ENCODE results near the gene SLC10A6. TPM values are rescaled to one million over a fixed set of nuclear protein-coding genes. Genes with fewer than 3 reads are reported as not detected.

SLC10A6 gene
- total RNA-seq, 1 donor from 2014 or later, result not detected

DNA sequence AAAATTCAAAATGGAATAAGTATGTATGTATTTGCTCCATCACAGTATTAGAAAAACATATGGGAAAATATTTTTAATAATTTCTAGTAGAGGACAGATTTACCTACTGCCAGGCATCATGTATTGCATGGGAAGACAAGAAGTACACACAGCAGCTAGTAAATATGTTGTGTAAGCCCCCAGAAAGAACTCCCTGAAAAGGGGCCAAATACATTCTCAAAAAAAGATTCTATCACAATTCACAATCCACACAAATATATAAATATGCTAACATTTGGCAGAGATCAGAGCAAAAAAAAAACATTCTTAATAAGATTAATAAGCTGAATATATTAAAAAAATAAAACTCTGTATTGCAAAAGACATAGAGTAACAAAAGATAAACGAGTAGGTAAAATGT lies 28.0 kb downstream of the SLC10A6 start:
- peak overlapping the region; percentile 88 for H3K27ac Mint-ChIP-seq
- peaks cover 10% of the 10 kb centered on the region for H3K36me3 Mint-ChIP-seq
- TF ChIP-seq, protein P1, sequence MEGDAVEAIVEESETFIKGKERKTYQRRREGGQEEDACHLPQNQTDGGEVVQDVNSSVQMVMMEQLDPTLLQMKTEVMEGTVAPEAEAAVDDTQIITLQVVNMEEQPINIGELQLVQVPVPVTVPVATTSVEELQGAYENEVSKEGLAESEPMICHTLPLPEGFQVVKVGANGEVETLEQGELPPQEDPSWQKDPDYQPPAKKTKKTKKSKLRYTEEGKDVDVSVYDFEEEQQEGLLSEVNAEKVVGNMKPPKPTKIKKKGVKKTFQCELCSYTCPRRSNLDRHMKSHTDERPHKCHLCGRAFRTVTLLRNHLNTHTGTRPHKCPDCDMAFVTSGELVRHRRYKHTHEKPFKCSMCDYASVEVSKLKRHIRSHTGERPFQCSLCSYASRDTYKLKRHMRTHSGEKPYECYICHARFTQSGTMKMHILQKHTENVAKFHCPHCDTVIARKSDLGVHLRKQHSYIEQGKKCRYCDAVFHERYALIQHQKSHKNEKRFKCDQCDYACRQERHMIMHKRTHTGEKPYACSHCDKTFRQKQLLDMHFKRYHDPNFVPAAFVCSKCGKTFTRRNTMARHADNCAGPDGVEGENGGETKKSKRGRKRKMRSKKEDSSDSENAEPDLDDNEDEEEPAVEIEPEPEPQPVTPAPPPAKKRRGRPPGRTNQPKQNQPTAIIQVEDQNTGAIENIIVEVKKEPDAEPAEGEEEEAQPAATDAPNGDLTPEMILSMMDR (conservative IDR thresholded peaks at IDR 0.05), result no peak
- peaks cover 12% of the 10 kb centered on the region for H3K4me1 Mint-ChIP-seq (ENCODE audit: unreplicated experiment)
- no peaks in the 10 kb centered on the region for H3K9me3 Mint-ChIP-seq
- no peaks in the 10 kb centered on the region for H3K27me3 Mint-ChIP-seq
- H3K4me3 Mint-ChIP-seq, result no peak overlapping the region
- no peak for DNase-seq (ENCODE audit: extremely low spot score, unreplicated experiment)

DNA sequence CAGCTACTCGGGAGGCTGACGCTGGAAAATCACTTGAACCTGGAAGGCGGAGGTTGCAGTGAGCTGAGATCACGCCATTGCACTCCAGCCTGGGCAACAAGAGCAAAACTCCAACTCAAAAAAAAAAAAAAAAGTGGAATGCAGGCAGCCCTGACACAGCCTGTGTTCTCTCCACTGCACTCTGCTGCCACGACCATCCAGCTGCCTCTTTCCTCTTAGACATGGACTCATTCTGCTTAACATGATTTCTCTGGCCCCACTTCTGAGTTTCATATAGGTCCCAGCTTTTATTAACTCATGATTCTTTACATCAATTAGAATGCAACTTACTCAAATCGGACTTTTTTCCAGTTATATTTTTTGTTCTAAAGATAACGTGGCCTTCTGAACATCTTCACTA lies 29.6 kb downstream of the SLC10A6 start:
- DNase-seq (ENCODE audit: extremely low spot score, unreplicated experiment), result no peak
- peaks cover 24% of the 10 kb centered on the region for H3K36me3 Mint-ChIP-seq
- TF ChIP-seq, protein P1 (conservative IDR thresholded peaks at IDR 0.05), result no peak
- no peaks in the 10 kb centered on the region for H3K27me3 Mint-ChIP-seq
- no peak overlapping the region for H3K27ac Mint-ChIP-seq
- H3K9me3 Mint-ChIP-seq, result no peaks in the 10 kb centered on the region
- H3K4me3 Mint-ChIP-seq, result no peak overlapping the region
- H3K4me1 Mint-ChIP-seq (ENCODE audit: unreplicated experiment), result peaks cover 14% of the 10 kb centered on the region

DNA sequence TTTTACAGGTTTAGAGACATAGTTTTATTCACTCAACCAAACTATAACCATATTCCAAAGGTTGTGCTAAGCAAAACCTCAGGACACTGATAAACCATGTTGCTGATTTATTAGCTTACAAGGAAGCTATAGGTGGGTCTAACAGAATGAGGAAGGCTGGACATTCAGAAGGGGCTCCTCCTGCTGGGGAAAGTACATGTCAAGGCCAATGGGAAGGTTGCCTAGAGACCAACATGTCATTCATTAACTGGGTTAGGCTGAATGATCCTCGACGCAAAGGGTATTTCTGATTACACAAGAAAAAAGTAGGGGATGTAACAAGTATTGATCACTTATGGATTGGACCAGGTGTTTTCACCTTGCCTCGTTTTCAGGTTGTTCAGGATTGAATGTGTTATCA lies 30.3 kb downstream of the SLC10A6 start:
- no peaks in the 10 kb centered on the region for H3K27me3 Mint-ChIP-seq
- no peak overlapping the region for H3K4me3 Mint-ChIP-seq
- no peak overlapping the region for H3K27ac Mint-ChIP-seq
- no peaks in the 10 kb centered on the region for H3K9me3 Mint-ChIP-seq
- TF ChIP-seq, protein P1 (conservative IDR thresholded peaks at IDR 0.05), result no peak
- peaks cover 28% of the 10 kb centered on the region for H3K36me3 Mint-ChIP-seq
- H3K4me1 Mint-ChIP-seq (ENCODE audit: unreplicated experiment), result peaks cover 14% of the 10 kb centered on the region
- no peak for DNase-seq (ENCODE audit: extremely low spot score, unreplicated experiment)

- H3K36me3 Mint-ChIP-seq, result peaks cover 28% of the 10 kb centered on the region
- TF ChIP-seq, protein P1 (conservative IDR thresholded peaks at IDR 0.05), result no peak
- no peaks in the 10 kb centered on the region for H3K9me3 Mint-ChIP-seq
- H3K27ac Mint-ChIP-seq, result peak overlapping the region; percentile 25
- H3K27me3 Mint-ChIP-seq, result no peaks in the 10 kb centered on the region
- no peak overlapping the region for H3K4me3 Mint-ChIP-seq
- DNase-seq (ENCODE audit: extremely low spot score, unreplicated experiment), result no peak
- H3K4me1 Mint-ChIP-seq (ENCODE audit: unreplicated experiment), result peaks cover 14% of the 10 kb centered on the region
Measured at GRCh38 chr4:86818211-86818610, 31.0 kb downstream of the SLC10A6 start.

GRCh38 chr4:86816501-86817273 lies 32.5 kb downstream of the SLC10A6 start:
- peaks cover 37% of the 10 kb centered on the region for H3K36me3 Mint-ChIP-seq
- no peak for DNase-seq (ENCODE audit: extremely low spot score, unreplicated experiment)
- no peaks in the 10 kb centered on the region for H3K9me3 Mint-ChIP-seq
- peaks cover 14% of the 10 kb centered on the region for H3K4me1 Mint-ChIP-seq (ENCODE audit: unreplicated experiment)
- no peak overlapping the region for H3K27ac Mint-ChIP-seq
- no peak overlapping the region for H3K4me3 Mint-ChIP-seq
- TF ChIP-seq, protein P1 (conservative IDR thresholded peaks at IDR 0.05), result no peak
- no peaks in the 10 kb centered on the region for H3K27me3 Mint-ChIP-seq
